Measurements from ENCODE around the gene TUBGCP6.

- TF ChIP-seq, protein P1, sequence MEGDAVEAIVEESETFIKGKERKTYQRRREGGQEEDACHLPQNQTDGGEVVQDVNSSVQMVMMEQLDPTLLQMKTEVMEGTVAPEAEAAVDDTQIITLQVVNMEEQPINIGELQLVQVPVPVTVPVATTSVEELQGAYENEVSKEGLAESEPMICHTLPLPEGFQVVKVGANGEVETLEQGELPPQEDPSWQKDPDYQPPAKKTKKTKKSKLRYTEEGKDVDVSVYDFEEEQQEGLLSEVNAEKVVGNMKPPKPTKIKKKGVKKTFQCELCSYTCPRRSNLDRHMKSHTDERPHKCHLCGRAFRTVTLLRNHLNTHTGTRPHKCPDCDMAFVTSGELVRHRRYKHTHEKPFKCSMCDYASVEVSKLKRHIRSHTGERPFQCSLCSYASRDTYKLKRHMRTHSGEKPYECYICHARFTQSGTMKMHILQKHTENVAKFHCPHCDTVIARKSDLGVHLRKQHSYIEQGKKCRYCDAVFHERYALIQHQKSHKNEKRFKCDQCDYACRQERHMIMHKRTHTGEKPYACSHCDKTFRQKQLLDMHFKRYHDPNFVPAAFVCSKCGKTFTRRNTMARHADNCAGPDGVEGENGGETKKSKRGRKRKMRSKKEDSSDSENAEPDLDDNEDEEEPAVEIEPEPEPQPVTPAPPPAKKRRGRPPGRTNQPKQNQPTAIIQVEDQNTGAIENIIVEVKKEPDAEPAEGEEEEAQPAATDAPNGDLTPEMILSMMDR (IDR thresholded peaks at IDR 0.05), result peak; percentile 53
- no peak for TF ChIP-seq EZH2phosphoT487 (IDR thresholded peaks at IDR 0.05)
Observed at GRCh38 chr22:50236731-50237409, 8.0 kb downstream of the TUBGCP6 start.

Data from neural progenitor cell (in vitro differentiated cells).